ENCODE measurements around the gene CDCA3.

Gene CDCA3

DNA sequence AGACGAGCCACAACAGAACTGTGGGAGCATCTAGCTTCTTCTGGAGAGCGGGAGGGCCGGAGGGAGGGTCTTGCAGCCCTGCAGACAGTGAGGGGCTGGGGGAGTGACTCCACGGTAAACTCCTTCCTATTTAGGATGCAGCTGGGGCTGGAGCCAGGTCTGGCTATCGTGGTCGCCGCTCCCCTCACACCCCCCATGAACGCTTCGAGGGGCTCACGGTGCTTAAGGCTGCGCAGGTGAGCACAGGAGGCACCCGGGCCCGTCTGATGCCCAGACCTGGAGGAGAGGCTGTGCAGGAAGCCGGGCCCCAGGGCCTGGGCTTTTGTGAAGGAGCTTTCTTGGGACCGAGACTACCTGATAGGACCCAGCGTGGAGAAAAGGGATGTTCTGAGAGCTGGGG, 14.2 kb downstream of the CDCA3 start:
- no peak for DNase-seq (ENCODE audit: low read depth)
- no peak overlapping the region for H3K4me3 ChIP-seq (ENCODE audit: low read depth, low read length)
- in situ Hi-C loops (cut with HindIII; ENCODE audit: low sequenced_read_pairs), result no loop called here
- TF ChIP-seq, protein P1, sequence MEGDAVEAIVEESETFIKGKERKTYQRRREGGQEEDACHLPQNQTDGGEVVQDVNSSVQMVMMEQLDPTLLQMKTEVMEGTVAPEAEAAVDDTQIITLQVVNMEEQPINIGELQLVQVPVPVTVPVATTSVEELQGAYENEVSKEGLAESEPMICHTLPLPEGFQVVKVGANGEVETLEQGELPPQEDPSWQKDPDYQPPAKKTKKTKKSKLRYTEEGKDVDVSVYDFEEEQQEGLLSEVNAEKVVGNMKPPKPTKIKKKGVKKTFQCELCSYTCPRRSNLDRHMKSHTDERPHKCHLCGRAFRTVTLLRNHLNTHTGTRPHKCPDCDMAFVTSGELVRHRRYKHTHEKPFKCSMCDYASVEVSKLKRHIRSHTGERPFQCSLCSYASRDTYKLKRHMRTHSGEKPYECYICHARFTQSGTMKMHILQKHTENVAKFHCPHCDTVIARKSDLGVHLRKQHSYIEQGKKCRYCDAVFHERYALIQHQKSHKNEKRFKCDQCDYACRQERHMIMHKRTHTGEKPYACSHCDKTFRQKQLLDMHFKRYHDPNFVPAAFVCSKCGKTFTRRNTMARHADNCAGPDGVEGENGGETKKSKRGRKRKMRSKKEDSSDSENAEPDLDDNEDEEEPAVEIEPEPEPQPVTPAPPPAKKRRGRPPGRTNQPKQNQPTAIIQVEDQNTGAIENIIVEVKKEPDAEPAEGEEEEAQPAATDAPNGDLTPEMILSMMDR (IDR thresholded peaks at IDR 0.05; ENCODE audit: low read depth, low read length, missing control alignments), result no peak

DNA sequence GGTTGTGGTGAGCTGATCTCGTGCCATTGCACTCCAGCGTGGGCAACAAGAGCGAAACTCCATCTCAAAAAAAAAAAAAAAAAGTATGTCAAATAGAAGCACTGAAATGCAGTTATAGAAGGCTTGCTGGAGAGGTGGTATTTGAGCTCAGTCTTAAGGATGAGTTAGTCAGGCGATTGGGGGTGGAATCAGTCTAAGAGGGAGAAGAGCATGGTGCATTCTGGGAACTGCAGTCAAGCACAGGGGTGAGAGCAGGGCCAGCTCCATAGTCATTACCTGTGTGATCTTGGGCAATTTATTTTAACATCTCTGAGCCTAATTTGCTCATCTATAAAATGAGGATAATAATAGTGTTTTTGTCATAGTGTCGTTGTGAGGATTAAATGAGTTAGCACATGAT, 16.2 kb downstream of the CDCA3 start:
- in situ Hi-C loops (cut with HindIII; ENCODE audit: low sequenced_read_pairs), result no loop called here
- H3K4me3 ChIP-seq (ENCODE audit: low read depth, low read length), result no peak overlapping the region
- TF ChIP-seq, protein P1 (IDR thresholded peaks at IDR 0.05; ENCODE audit: low read depth, low read length, missing control alignments), result no peak
- DNase-seq (ENCODE audit: low read depth), result no peak

DNA sequence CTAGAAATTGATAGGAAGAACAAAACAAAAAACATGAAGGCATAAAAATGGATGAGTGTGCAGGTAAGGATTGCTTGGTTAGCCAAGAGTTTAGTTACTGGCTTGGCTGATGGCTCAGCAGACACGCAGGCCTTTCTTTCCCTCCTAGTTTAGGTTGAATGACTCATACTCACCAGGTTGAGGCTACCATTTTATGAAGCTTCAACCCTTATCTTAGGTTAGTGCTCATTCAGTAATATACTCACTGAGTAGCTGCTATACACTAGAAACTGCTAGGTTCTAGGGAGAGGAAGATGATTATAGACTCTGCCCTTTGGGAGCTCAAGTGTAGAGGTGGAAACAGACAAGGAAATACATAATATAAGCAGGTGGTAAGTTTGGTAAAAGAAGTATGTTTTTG, 16.8 kb downstream of the CDCA3 start:
- no peak for DNase-seq (ENCODE audit: low read depth)
- H3K4me3 ChIP-seq (ENCODE audit: low read depth, low read length), result no peak overlapping the region
- TF ChIP-seq, protein P1 (IDR thresholded peaks at IDR 0.05; ENCODE audit: low read depth, low read length, missing control alignments), result no peak
- in situ Hi-C loops (cut with HindIII; ENCODE audit: low sequenced_read_pairs), result no loop called here

DNA sequence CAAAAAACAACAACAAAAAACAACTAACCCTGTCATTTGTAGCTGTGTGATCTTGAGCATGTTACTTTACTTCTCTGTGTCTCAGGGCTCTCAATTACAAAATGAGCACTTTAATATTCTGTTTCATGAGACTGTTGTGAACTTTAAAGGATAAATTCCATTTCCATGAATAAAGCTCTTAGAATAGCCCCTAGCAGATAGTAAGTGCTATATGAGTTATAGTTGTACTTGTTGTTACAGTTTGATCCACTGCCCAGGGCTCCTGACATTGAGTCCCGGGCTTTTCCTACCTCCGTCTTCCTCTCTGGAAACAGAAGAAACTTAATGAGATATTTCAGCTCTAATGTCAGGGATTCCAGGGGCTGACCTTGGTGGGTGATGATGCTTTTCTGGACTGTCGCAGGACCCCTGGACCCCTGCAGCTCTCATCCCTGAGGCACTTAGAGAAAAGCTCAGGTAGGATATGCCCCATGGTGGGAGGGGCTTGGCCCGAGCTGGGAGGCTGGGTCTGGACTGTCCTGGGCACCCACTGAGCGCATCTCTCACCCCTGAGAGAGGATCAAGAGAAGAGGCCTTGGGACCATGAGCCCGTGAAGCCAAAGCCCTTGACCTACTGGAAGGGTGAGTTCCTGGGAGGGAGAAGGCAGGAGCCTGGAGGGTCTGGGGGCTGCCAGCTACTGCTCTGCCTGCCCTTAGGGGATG, 17.7 kb downstream of the CDCA3 start:
- DNase-seq (ENCODE audit: low read depth), result no peak
- H3K4me3 ChIP-seq (ENCODE audit: low read depth, low read length), result no peak overlapping the region
- TF ChIP-seq, protein P1 (IDR thresholded peaks at IDR 0.05; ENCODE audit: low read depth, low read length, missing control alignments), result no peak
- in situ Hi-C loops (cut with HindIII; ENCODE audit: low sequenced_read_pairs), result no loop called here

DNA sequence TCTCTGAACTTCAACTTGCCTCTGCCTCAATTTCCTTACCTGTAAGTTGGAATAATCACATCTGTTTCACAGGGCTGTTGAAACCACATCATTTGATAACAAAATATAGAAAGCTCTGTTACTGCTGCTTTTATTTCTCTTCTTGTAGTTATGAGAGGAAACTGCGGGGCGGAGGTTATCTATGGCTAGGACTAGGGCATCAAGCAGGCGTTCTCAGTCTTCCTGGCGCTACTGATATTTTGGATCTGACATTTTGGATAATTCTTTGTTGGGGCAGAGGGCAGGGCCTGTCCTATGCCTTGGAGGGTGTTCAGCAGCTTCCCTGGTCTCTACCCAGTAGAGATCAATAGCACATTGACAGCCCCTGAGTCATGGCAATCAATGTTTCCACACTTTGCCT, 19.0 kb downstream of the CDCA3 start:
- in situ Hi-C loops (cut with HindIII; ENCODE audit: low sequenced_read_pairs), result no loop called here
- TF ChIP-seq, protein P1 (IDR thresholded peaks at IDR 0.05; ENCODE audit: low read depth, low read length, missing control alignments), result no peak
- no peak overlapping the region for H3K4me3 ChIP-seq (ENCODE audit: low read depth, low read length)
- DNase-seq (ENCODE audit: low read depth), result no peak

DNA sequence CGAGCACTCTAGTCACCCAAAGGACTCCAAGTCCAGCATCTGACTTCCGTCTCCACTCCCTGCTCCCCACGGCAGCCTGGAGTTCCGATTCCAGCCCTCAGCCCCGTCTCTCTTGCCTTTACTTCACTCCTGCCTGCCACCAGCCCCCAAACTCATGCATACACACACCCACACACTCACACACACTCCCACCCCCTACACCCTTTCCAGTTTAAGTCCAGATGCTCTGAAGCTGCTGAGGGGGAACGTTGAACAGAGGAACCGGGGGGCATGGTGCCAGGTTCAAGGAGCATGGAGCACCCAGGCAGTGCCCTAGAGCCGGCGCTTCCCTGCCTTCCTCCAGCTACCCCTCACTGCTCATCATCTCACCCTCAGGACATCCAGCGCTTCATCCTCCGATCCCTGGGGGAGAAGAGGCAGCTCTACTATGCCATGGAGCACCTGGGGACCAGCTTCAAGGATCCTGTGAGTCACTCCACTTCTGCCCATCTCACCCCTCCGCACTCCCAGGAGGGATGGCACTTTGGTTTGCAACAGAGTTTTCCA, 19.6 kb downstream of the CDCA3 start:
- no peak overlapping the region for H3K4me3 ChIP-seq (ENCODE audit: low read depth, low read length)
- no peak for DNase-seq (ENCODE audit: low read depth)
- in situ Hi-C loops (cut with HindIII; ENCODE audit: low sequenced_read_pairs), result no loop called here
- TF ChIP-seq, protein P1 (IDR thresholded peaks at IDR 0.05; ENCODE audit: low read depth, low read length, missing control alignments), result no peak
